ENCODE results near the gene DDT.

- TF ChIP-seq REST (IDR thresholded peaks at IDR 0.05; ENCODE audit: insufficient read depth in 1 of 2, low read depth in 2 of 2, low read length in 1 of 2) (no peak), TCF7L2 (IDR thresholded peaks at IDR 0.05; ENCODE audit: low read depth, low read length) (no peak)
Observed at GRCh38 chr22:24016156-24016555, 41.9 kb upstream of the DDT start.
